Hepatic stellate cell (primary cell): ENCODE results near the gene VSIG8.

Experiments
- DNase-seq: peaks from one replicate; pipeline ENCODE4 v3.0.0; 2011; ENCODE audit warnings: low spot score

Gene VSIG8

GRCh38 chr1:159855709-159856108, 6.7 kb downstream of the VSIG8 start:
- no peak for DNase-seq

- DNase-seq = peak; percentile 76
These were observed 7.7 kb downstream of the VSIG8 start for GRCh38 chr1:159854693-159855192.

GRCh38 chr1:159854116-159854692, 8.3 kb downstream of the VSIG8 start:
- peak; percentile 48 for DNase-seq

- DNase-seq = no peak
These were observed 8.9 kb downstream of the VSIG8 start for GRCh38 chr1:159853417-159854115.

GRCh38 chr1:159851407-159851806, 11.1 kb downstream of the VSIG8 start:
- DNase-seq = no peak

- no peak for DNase-seq
These were observed 12.7 kb downstream of the VSIG8 start for GRCh38 chr1:159849626-159850366.

- no peak for DNase-seq
These were observed 14.1 kb downstream of the VSIG8 start for GRCh38 chr1:159848326-159848725.

- no peak for DNase-seq
These were observed 15.2 kb downstream of the VSIG8 start for GRCh38 chr1:159847231-159847630.

GRCh38 chr1:159845751-159846629, 16.5 kb downstream of the VSIG8 start:
- no peak for DNase-seq

- no peak for DNase-seq
These were observed 19.0 kb downstream of the VSIG8 start for GRCh38 chr1:159843459-159843858.

GRCh38 chr1:159841749-159842148, 20.7 kb downstream of the VSIG8 start:
- DNase-seq = no peak

- DNase-seq = no peak
These were observed 23.2 kb downstream of the VSIG8 start for GRCh38 chr1:159839116-159839849.

GRCh38 chr1:159838715-159839114, 23.7 kb downstream of the VSIG8 start:
- no peak for DNase-seq

- no peak for DNase-seq
These were observed 26.5 kb downstream of the VSIG8 start for GRCh38 chr1:159835862-159836525.

- DNase-seq = no peak
These were observed 27.1 kb downstream of the VSIG8 start for GRCh38 chr1:159835356-159835755.

- DNase-seq = no peak
These were observed 30.1 kb downstream of the VSIG8 start for GRCh38 chr1:159832309-159832708.

GRCh38 chr1:159831412-159832141, 30.9 kb downstream of the VSIG8 start:
- no peak for DNase-seq

- no peak for DNase-seq
These were observed 31.7 kb downstream of the VSIG8 start for GRCh38 chr1:159830722-159831121.

- DNase-seq = peak; percentile 50
These were observed 32.5 kb downstream of the VSIG8 start for GRCh38 chr1:159829822-159830465.

GRCh38 chr1:159829273-159829634, 33.2 kb downstream of the VSIG8 start:
- peak; percentile 32 for DNase-seq
